Subcutaneous abdominal adipose tissue (tissue), 5 donors: ENCODE measurements around the gene SLC37A1.

Experiments used
- H3K27ac ChIP-seq: one replicate; pipeline ENCODE4 v1.7.0; 2013; ENCODE audit warnings: low read depth, mild to moderate bottlenecking, inconsistent platforms, low read length, moderate library complexity
- H3K27me3 ChIP-seq, 5 donors: one replicate each; pipeline ENCODE4 v1.7.0; 2013; ENCODE audit warnings: low read length in 5 of 5, inconsistent platforms in 1 of 5; ENCODE audit not compliant: control insufficient read depth in 5 of 5, insufficient read depth in 4 of 5
- H3K36me3 ChIP-seq, 5 donors: one replicate each; pipeline ENCODE4 v1.7.0; 2013; ENCODE audit warnings: low read length in 5 of 5; ENCODE audit not compliant: control insufficient read depth in 5 of 5, insufficient read depth in 5 of 5
- H3K4me1 ChIP-seq, 5 donors: one replicate each; pipeline ENCODE4 v1.7.0; 2013; ENCODE audit warnings: low read length in 5 of 5, mild to moderate bottlenecking in 3 of 5, moderate library complexity in 1 of 5; ENCODE audit not compliant: control insufficient read depth in 5 of 5, insufficient read depth in 5 of 5
- H3K4me3 ChIP-seq, 5 donors: one replicate each; pipeline ENCODE4 v1.7.0; 2013; ENCODE audit warnings: low read length in 5 of 5, low read depth in 1 of 5
- H3K9ac ChIP-seq, 5 donors: one replicate each; pipeline ENCODE4 v1.7.0; 2013; ENCODE audit warnings: low read length in 5 of 5, mild to moderate bottlenecking in 4 of 5, moderate library complexity in 3 of 5
- H3K9me3 ChIP-seq, 5 donors: one replicate each; pipeline ENCODE4 v1.7.0; 2013; ENCODE audit warnings: low read length in 5 of 5; ENCODE audit not compliant: control insufficient read depth in 5 of 5
- donor health status: healthy.
- donor health status: healthy.
- donor health status: healthy.
- donor health status: healthy.
- donor health status: healthy.

Gene SLC37A1

DNA sequence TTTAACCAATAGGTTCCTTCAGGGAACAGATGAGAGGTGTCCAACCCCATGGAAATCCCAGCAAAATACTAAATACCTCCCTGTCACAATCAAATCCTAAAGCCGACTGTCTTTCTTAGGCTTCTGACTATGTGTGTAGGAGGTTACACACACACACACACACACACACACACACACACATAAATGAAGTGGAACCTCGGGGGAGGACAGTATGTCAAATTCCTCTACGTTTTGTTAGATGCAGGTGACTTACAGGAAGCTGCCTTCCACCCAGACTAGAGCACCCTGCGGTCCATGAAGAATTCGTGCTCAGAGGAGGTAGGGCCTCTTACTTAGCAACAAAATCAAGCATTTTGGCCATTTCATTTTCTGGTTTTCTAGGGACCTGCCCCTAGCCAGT, 34.1 kb upstream of the SLC37A1 start:
- H3K4me3 ChIP-seq: no peak overlapping the region
- peaks cover 0 to 7% (median 0%) of the 10 kb centered on the region in 5 donors for H3K4me1 ChIP-seq
- H3K27me3 ChIP-seq: no peaks in the 10 kb centered on the region
- no peak overlapping the region for H3K9ac ChIP-seq
- no peaks in the 10 kb centered on the region for H3K36me3 ChIP-seq
- no peak overlapping the region for H3K27ac ChIP-seq
- no peaks in the 10 kb centered on the region for H3K9me3 ChIP-seq

DNA sequence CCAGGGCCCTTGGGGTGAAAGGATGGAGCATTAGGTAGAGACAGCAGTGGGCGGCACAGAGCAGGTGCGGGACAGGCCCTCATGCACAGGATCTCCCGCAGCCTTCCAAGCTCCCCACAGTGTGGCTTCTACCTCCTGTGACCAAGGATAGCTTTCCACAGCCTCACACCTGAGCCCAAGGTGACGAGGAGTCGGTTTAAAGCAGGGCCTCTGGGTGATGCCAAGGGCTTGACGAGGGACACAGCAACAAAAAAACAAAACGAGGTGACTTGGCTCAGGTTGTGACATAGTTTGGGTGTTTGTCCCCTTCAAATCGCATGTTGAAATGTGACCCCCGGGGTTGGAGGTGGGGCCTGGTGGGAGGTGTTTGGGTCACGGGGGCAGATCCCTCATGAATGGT, 32.9 kb upstream of the SLC37A1 start:
- Histone ChIP-seq H3K4me3 (no peak overlapping the region), H3K27ac (no peak overlapping the region), H3K9me3 (no peaks in the 10 kb centered on the region), H3K36me3 (no peaks in the 10 kb centered on the region), H3K4me1 (peaks cover 0 to 7% (median 0%) of the 10 kb centered on the region in 5 donors), H3K9ac (no peak overlapping the region), H3K27me3 (peaks cover 0 to under 1% (median 0%) of the 10 kb centered on the region in 5 donors)

DNA sequence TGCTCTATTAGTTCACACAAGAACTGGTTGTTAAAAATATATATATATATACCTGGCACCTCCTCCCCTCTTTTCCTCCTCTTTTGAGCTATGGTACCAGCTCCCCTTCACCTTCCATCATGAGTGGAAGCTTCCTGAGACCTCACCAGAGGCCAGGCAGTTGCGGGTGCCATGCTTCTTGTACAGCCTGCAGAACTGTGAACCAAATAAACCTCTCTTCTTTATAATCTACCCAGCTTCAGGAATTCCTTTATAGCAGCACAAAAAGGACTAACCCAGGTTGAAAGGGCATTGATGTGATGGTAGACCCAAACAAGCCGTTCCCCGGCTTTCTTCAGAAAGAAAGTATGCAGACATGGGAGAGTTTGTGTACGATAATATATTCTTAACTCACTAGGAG, 32.5 kb upstream of the SLC37A1 start:
- H3K27ac ChIP-seq: no peak overlapping the region
- H3K27me3 ChIP-seq: peaks cover 0 to 5% (median under 1%) of the 10 kb centered on the region in 5 donors
- no peaks in the 10 kb centered on the region for H3K36me3 ChIP-seq
- no peak overlapping the region for H3K9ac ChIP-seq
- no peaks in the 10 kb centered on the region for H3K9me3 ChIP-seq
- H3K4me1 ChIP-seq: peaks cover 0 to 4% (median 0%) of the 10 kb centered on the region in 5 donors
- no peak overlapping the region for H3K4me3 ChIP-seq

DNA sequence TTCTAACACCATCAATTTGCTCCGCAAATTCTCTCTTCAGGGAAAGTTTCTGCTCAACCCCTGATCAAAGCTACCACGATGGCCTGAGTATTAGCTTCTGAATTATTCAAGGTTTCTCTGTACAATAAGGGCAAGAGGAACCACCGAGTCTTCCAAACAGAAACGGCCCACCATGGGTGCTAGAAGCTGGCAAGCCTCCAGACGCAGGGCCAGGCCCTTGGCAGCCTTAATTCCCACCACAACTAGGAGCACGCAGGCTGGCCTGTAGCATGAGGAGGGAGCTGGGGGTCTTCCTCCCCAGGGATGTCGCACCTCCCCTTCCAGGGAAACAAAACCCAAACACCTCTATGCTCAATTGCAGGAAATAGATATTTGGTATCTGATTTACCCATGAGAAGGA, 28.7 kb upstream of the SLC37A1 start:
- Histone ChIP-seq H3K9me3 (peaks cover 0 to 3% (median 0%) of the 10 kb centered on the region in 5 donors), H3K27me3 (peaks cover 0 to 24% (median 9%) of the 10 kb centered on the region in 5 donors), H3K9ac (no peak overlapping the region), H3K36me3 (no peaks in the 10 kb centered on the region), H3K4me1 (no peaks in the 10 kb centered on the region), H3K27ac (no peak overlapping the region), H3K4me3 (no peak overlapping the region)

DNA sequence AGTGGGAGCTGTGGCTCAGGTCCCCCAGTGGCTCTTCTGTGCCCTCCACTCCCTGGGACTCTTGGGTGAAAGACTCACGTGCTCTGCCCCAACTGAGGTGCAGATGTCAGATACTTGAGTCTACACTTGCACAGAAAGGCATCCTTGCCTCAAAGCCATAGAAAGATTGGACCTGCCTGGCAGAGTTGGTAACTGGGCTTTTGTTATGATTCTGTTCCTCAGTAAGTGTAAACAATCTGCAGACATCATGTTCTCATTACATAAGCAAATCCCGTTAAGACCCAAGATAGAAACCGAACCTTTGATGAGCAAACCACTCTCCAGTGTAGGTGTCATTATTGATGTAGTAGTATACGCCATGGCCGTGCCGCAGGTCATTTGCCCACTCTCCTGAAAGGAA, 27.6 kb upstream of the SLC37A1 start:
- H3K27ac ChIP-seq: no peak overlapping the region
- peaks cover 0 to 3% (median 0%) of the 10 kb centered on the region in 5 donors for H3K9me3 ChIP-seq
- peaks cover 0 to 24% (median 9%) of the 10 kb centered on the region in 5 donors for H3K27me3 ChIP-seq
- no peak overlapping the region for H3K4me3 ChIP-seq
- H3K4me1 ChIP-seq: no peaks in the 10 kb centered on the region
- no peaks in the 10 kb centered on the region for H3K36me3 ChIP-seq
- H3K9ac ChIP-seq: no peak overlapping the region

DNA sequence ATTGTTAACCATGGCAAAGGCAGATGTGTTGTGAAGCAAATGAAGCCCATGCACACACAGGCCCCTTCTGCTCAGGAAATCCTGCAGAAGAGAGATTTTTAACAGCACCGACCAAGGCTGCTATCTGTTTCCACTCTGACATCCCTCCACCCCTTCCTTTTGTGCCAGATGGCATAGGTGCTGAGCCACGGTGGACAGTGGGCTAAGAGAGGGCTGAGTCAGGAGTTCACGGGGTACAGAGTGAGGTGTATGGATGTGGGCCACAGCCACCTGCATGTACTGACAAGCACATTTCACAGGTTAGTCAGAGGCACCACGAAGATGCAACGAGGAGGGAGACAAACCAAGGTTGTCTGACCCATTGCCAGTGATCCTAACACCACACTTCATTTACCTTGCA, 27.1 kb upstream of the SLC37A1 start:
- H3K4me1 ChIP-seq: no peaks in the 10 kb centered on the region
- H3K4me3 ChIP-seq: no peak overlapping the region
- H3K27me3 ChIP-seq: peaks cover 0 to 24% (median 9%) of the 10 kb centered on the region in 5 donors
- no peaks in the 10 kb centered on the region for H3K36me3 ChIP-seq
- no peak overlapping the region for H3K9ac ChIP-seq
- no peak overlapping the region for H3K27ac ChIP-seq
- H3K9me3 ChIP-seq: peaks cover 0 to 3% (median 0%) of the 10 kb centered on the region in 5 donors

DNA sequence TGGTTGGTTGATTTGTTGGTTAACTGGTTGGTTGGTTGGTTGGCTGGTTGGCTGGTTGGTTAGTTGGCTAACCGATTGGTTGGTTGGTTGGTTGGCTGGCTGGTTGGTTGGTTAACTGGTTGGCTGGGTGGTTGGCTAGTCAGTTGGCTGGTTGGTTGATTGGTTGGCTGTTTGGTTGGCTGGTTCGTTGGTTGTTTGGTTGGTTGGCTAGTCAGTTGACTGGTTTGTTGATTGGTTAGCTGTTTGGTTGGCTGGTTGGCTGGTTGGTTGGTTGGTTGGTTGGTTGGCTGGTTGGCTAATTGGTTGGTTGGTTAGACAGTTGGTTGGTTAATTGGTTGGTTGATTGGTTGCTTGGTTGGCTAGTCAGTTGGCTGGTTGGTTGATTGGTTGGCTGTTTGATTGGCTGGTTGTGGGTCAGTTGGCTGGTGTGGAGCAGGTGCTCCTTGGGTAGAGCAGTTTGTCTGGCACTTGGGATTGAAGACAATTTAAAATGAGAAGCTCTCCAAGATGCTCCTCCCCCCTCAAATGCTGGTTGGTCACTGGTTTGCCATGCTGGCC, 24.6 kb upstream of the SLC37A1 start:
- Histone ChIP-seq H3K27ac (no peak overlapping the region), H3K4me1 (no peaks in the 10 kb centered on the region), H3K4me3 (no peak overlapping the region), H3K27me3 (peaks cover 0 to 27% (median 9%) of the 10 kb centered on the region in 5 donors), H3K9me3 (peaks cover 0 to 3% (median 0%) of the 10 kb centered on the region in 5 donors), H3K36me3 (no peaks in the 10 kb centered on the region), H3K9ac (no peak overlapping the region)

DNA sequence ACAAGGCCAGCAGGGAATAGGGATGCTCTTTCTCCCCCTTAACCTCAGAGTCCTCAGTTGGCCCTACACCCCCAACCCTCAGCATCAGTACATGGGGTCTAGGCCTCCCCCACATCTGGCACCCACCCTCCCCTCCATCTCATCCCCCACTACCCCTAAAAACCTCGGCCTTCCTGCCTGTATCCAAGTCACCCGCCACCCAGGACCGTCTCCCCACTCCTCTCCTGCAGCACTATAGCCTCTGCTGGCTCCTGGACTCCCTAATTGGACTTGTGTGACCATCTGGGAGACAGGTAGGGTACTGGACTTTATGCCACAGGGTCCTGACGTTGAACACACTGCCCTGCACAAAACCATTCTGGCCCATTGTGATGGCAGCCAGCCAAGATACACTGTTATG, 23.7 kb upstream of the SLC37A1 start:
- Histone ChIP-seq H3K9me3 (peaks cover 0 to 3% (median 0%) of the 10 kb centered on the region in 5 donors), H3K4me3 (no peak overlapping the region), H3K9ac (no peak overlapping the region), H3K27ac (no peak overlapping the region), H3K27me3 (peaks cover 0 to 27% (median 9%) of the 10 kb centered on the region in 5 donors), H3K4me1 (no peaks in the 10 kb centered on the region), H3K36me3 (no peaks in the 10 kb centered on the region)

DNA sequence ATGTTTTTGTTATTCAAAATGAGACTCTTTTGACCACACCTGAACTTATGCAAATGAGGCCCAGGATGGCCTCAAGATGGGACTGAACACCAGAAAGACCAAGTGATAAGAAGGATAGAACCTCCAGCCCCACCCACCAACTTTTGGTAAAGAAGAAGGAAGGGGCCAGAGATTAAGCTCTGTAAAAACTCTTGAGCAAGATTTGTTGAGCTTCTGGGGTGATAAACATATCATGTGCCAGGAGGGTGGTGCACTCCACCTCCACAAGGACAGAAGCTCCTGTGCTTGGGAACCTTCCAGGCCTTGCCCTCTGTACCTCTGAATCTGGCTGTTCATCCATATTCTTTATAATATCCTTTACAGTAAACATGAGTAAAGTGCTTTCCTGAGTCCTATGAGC, 22.9 kb upstream of the SLC37A1 start:
- Histone ChIP-seq H3K4me3 (no peak overlapping the region), H3K27ac (no peak overlapping the region), H3K36me3 (no peaks in the 10 kb centered on the region), H3K9ac (no peak overlapping the region), H3K4me1 (peaks cover 2 to 5% (median 4%) of the 10 kb centered on the region in 5 donors), H3K27me3 (peaks cover 0 to 26% (median 9%) of the 10 kb centered on the region in 5 donors), H3K9me3 (peaks cover 0 to 3% (median 0%) of the 10 kb centered on the region in 5 donors)

DNA sequence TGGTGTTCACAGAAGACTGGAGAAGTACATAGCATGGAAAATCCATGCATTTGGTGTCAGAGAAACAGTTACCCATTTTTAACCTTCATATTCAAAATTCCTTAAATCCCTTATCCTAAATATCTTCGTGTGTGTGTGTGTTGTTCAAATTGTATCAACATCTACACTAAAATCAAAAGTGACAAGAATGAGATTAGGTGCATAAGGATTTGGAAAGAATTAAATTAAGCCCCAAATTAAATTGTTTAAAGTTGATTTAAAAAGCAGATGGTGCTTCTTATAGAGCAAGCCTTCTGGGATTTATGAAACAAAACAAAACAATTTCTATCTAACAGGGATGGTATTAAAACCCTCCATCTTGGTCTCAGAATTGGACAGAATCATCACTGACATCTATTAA, 22.3 kb upstream of the SLC37A1 start:
- Histone ChIP-seq H3K4me1 (peaks cover 2 to 9% (median 7%) of the 10 kb centered on the region in 5 donors), H3K9ac (no peak overlapping the region), H3K36me3 (no peaks in the 10 kb centered on the region), H3K4me3 (no peak overlapping the region), H3K27ac (no peak overlapping the region), H3K9me3 (peaks cover 0 to 3% (median 0%) of the 10 kb centered on the region in 5 donors), H3K27me3 (peaks cover 0 to 20% (median 7%) of the 10 kb centered on the region in 5 donors)
